ENCODE measurements around the gene FZD4. TPM values are rescaled to one million over a fixed set of nuclear protein-coding genes. Genes with fewer than 3 reads are reported as not detected.

Gene FZD4
- total and polyA plus RNA-seq, 2 donors (not counting 1 experiment from before 2014, with no cell fraction given) = 0.01 to 0.02 TPM

GRCh38 chr11:86991341-86991740, 36.1 kb upstream of the FZD4 start:
- Histone ChIP-seq H3K27me3 (replicated peaks in 1 of 4; ENCODE audit: control extremely low read depth in 1 of 4, control insufficient read depth in 3 of 4, insufficient read depth in 4 of 4, low read length in 3 of 4) (no peaks in the 10 kb centered on the region), H2AFZ (ENCODE audit: insufficient read depth, low read depth, low read length, poor library complexity, severe bottlenecking) (no peak overlapping the region), H3K9ac (ENCODE audit: low read length) (no peak overlapping the region), H3K36me3 (replicated peaks in 1 of 2; ENCODE audit: control extremely low read depth in 1 of 2, control insufficient read depth in 1 of 2, extremely low read depth in 1 of 2, insufficient read depth in 2 of 2, low read length in 1 of 2) (no peaks in the 10 kb centered on the region), H3K9me3 (ENCODE audit: control extremely low read depth in 1 of 3, control insufficient read depth in 2 of 3, insufficient read depth in 1 of 3, low read length in 2 of 3) (no peaks in the 10 kb centered on the region), H3K27ac (ENCODE audit: low read length in 2 of 2) (no peak overlapping the region), H3K4me3 (ENCODE audit: control extremely low read depth in 1 of 5, extremely low read depth in 1 of 5, insufficient read depth in 1 of 5, low read depth in 2 of 5, low read length in 4 of 5) (no peak overlapping the region), H3K4me2 (replicated peaks; ENCODE audit: low read depth, low read length, poor library complexity, severe bottlenecking) (no peak overlapping the region), H3K4me1 (ENCODE audit: control insufficient read depth in 2 of 2, insufficient read depth in 2 of 2, low read length in 2 of 2) (no peaks in the 10 kb centered on the region), H4K20me1 (ENCODE audit: control insufficient read depth, insufficient read depth, low read length, poor library complexity, severe bottlenecking) (no peaks in the 10 kb centered on the region), H3K79me2 (ENCODE audit: control insufficient read depth, insufficient read depth, low read length) (no peaks in the 10 kb centered on the region)
- no peak for ATAC-seq (ENCODE audit: low read depth)
- Mint-ChIP-seq H3K9me3 (ENCODE audit: insufficient read depth) (no peaks in the 10 kb centered on the region), H3K27me3 (peaks cover 9% of the 10 kb centered on the region), H3K4me3 (no peak overlapping the region), H3K4me1 (no peaks in the 10 kb centered on the region), H3K27ac (no peak overlapping the region)
- WGBS (ENCODE audit: insufficient coverage) = 50% methylated on average over 1 of the region's 5 CpGs
- DNase-seq = no peak
- ChIA-PET CTCF (no interaction called here), POLR2A (no interaction called here)
- intact Hi-C loops (cut with micrococcal nuclease) = no loop called here
- TF ChIP-seq EZH2 (IDR thresholded peaks at IDR 0.05; ENCODE audit: borderline replicate concordance, insufficient read depth, low read depth, low read length, poor library complexity, severe bottlenecking) = no peak
- no peak for TF ChIP-seq CTCF (IDR thresholded peaks at IDR 0.05)

- no peaks in the 10 kb centered on the region for H3K9me3 Mint-ChIP-seq (ENCODE audit: insufficient read depth)
- no peaks in the 10 kb centered on the region for H3K4me1 Mint-ChIP-seq
These were observed 35.3 kb upstream of the FZD4 start for GRCh38 chr11:86990515-86990914.

More at GRCh38 chr11:86990515-86990914, 35.3 kb upstream of the FZD4 start:
- no CpG with 5 or more reads among the region's 3 CpGs for WGBS (ENCODE audit: insufficient coverage)
- Histone ChIP-seq H3K27me3 (replicated peaks in 1 of 4; ENCODE audit: control extremely low read depth in 1 of 4, control insufficient read depth in 3 of 4, insufficient read depth in 4 of 4, low read length in 3 of 4) (no peaks in the 10 kb centered on the region), H3K79me2 (ENCODE audit: control insufficient read depth, insufficient read depth, low read length) (no peaks in the 10 kb centered on the region), H3K4me3 (ENCODE audit: control extremely low read depth in 1 of 5, extremely low read depth in 1 of 5, insufficient read depth in 1 of 5, low read depth in 2 of 5, low read length in 4 of 5) (no peak overlapping the region), H3K36me3 (replicated peaks in 1 of 2; ENCODE audit: control extremely low read depth in 1 of 2, control insufficient read depth in 1 of 2, extremely low read depth in 1 of 2, insufficient read depth in 2 of 2, low read length in 1 of 2) (no peaks in the 10 kb centered on the region), H3K4me2 (replicated peaks; ENCODE audit: low read depth, low read length, poor library complexity, severe bottlenecking) (no peak overlapping the region), H2AFZ (ENCODE audit: insufficient read depth, low read depth, low read length, poor library complexity, severe bottlenecking) (no peak overlapping the region), H3K9me3 (ENCODE audit: control extremely low read depth in 1 of 3, control insufficient read depth in 2 of 3, insufficient read depth in 1 of 3, low read length in 2 of 3) (no peaks in the 10 kb centered on the region), H3K9ac (ENCODE audit: low read length) (no peak overlapping the region), H3K27ac (ENCODE audit: low read length in 2 of 2) (no peak overlapping the region), H4K20me1 (ENCODE audit: control insufficient read depth, insufficient read depth, low read length, poor library complexity, severe bottlenecking) (no peaks in the 10 kb centered on the region), H3K4me1 (ENCODE audit: control insufficient read depth in 2 of 2, insufficient read depth in 2 of 2, low read length in 2 of 2) (no peaks in the 10 kb centered on the region)
- H3K27me3 Mint-ChIP-seq = peaks cover 9% of the 10 kb centered on the region
- no peak overlapping the region for H3K4me3 Mint-ChIP-seq
- ATAC-seq (ENCODE audit: low read depth) (no peak), DNase-seq (no peak)
- H3K27ac Mint-ChIP-seq = no peak overlapping the region
- intact Hi-C loops (cut with micrococcal nuclease) = no loop called here
- TF ChIP-seq CTCF (IDR thresholded peaks at IDR 0.05) = no peak
- no peak for TF ChIP-seq EZH2 (IDR thresholded peaks at IDR 0.05; ENCODE audit: borderline replicate concordance, insufficient read depth, low read depth, low read length, poor library complexity, severe bottlenecking)
- CTCF ChIA-PET = no interaction called here
- POLR2A ChIA-PET = no interaction called here

Data from B cell (primary cell).